Measurements from ENCODE around the gene PATJ. TPM values are rescaled to one million over a fixed set of nuclear protein-coding genes. Genes with fewer than 3 reads are reported as not detected.

PATJ gene
- total and polyA plus RNA-seq, 3 donors from 2014 or later = 12.9 to 44.5 (median 21.6) TPM

- H3K27me3 ChIP-seq = no peaks in the 10 kb centered on the region
- WGBS, 2 donors = 90 to 92% methylated on average over 1 of the region's 1 CpG
- no peak for TF ChIP-seq POLR2A (IDR thresholded peaks at IDR 0.05)
- no peak for TF ChIP-seq CTCF (IDR thresholded peaks at IDR 0.05)
- H3K36me3 ChIP-seq (ENCODE audit: low read depth, missing control alignments) = no peaks in the 10 kb centered on the region
- no peak overlapping the region for H3K27ac ChIP-seq
- no peaks in the 10 kb centered on the region for H3K4me1 ChIP-seq
- no peak overlapping the region for H3K4me3 ChIP-seq
- no peak for DNase-seq
- H3K9me3 ChIP-seq = no peaks in the 10 kb centered on the region
- intact Hi-C loops (cut with DNase I; ENCODE audit: low total_unique reads) = no loop called here
Observed at GRCh38 chr1:62111084-62111483, 368.8 kb downstream of the PATJ start.

GRCh38 chr1:62113507-62113906, 371.2 kb downstream of the PATJ start:
- Histone ChIP-seq H3K4me1 (no peaks in the 10 kb centered on the region), H3K9me3 (no peaks in the 10 kb centered on the region), H3K27me3 (no peaks in the 10 kb centered on the region), H3K4me3 (no peak overlapping the region), H3K27ac (no peak overlapping the region), H3K36me3 (ENCODE audit: low read depth, missing control alignments) (no peaks in the 10 kb centered on the region)
- DNase-seq = no peak
- TF ChIP-seq CTCF (IDR thresholded peaks at IDR 0.05) (no peak), POLR2A (IDR thresholded peaks at IDR 0.05) (no peak)
- intact Hi-C loops (cut with DNase I; ENCODE audit: low total_unique reads) = no loop called here

GRCh38 chr1:62117018-62117750, 374.9 kb downstream of the PATJ start:
- Histone ChIP-seq H3K27me3 (no peaks in the 10 kb centered on the region), H3K36me3 (ENCODE audit: low read depth, missing control alignments) (no peaks in the 10 kb centered on the region), H3K4me3 (no peak overlapping the region), H3K9me3 (no peaks in the 10 kb centered on the region), H3K4me1 (no peaks in the 10 kb centered on the region), H3K27ac (no peak overlapping the region)
- WGBS, 2 donors = 87 to 88% methylated on average over 6 of the region's 6 CpGs
- intact Hi-C loops (cut with DNase I; ENCODE audit: low total_unique reads) = no loop called here
- no peak for TF ChIP-seq CTCF (IDR thresholded peaks at IDR 0.05)
- no peak for TF ChIP-seq POLR2A (IDR thresholded peaks at IDR 0.05)
- DNase-seq = no peak

- H3K27me3 ChIP-seq = no peaks in the 10 kb centered on the region
- no peaks in the 10 kb centered on the region for H3K9me3 ChIP-seq
- no peak for TF ChIP-seq POLR2A (IDR thresholded peaks at IDR 0.05)
- TF ChIP-seq CTCF (IDR thresholded peaks at IDR 0.05) = no peak
- H3K36me3 ChIP-seq (ENCODE audit: low read depth, missing control alignments) = no peaks in the 10 kb centered on the region
- H3K27ac ChIP-seq = no peak overlapping the region
- no peak overlapping the region for H3K4me3 ChIP-seq
- DNase-seq = no peak
- no peaks in the 10 kb centered on the region for H3K4me1 ChIP-seq
- WGBS, 2 donors = 92 to 94% methylated on average over 5 of the region's 5 CpGs
- intact Hi-C loops (cut with DNase I; ENCODE audit: low total_unique reads) = no loop called here
Observed at GRCh38 chr1:62126579-62127290, 384.5 kb downstream of the PATJ start.

All from testis (tissue), 3 donors.